ENCODE data around the gene ZNF300.
"Not testable (repeated sequence)": the region's sequence is repeated elsewhere in the genome, so short reads cannot be mapped to it uniquely, and the experiment has no call there.

ZNF300 gene

GRCh38 chr5:150904479-150905311 is at the start of gene ZNF300:
TSS of gene ZNF300 (minus strand) at chr5:150904980. CDS start at chr5:150903155, 1,825 bp downstream.
- DNase-seq (ENCODE audit: low read depth in 2 of 2) = peak; percentile 26 to 52

GRCh38 chr5:150948539-150948938 is 43.8 kb upstream of the ZNF300 start:
- no peak for DNase-seq (ENCODE audit: low read depth in 2 of 2)

- DNase-seq (ENCODE audit: low read depth in 2 of 2) = no peak
Observed at GRCh38 chr5:150946351-150946905, 41.6 kb upstream of the ZNF300 start.

GRCh38 chr5:150945947-150946346 is 41.2 kb upstream of the ZNF300 start:
- no peak for DNase-seq (ENCODE audit: low read depth in 2 of 2)

- no peak for DNase-seq (ENCODE audit: low read depth in 2 of 2)
Observed at GRCh38 chr5:150945486-150945885, 40.7 kb upstream of the ZNF300 start.

GRCh38 chr5:150931368-150931965 is 26.7 kb upstream of the ZNF300 start:
- DNase-seq (ENCODE audit: low read depth in 2 of 2) = no peak

- DNase-seq (ENCODE audit: low read depth in 2 of 2) = no peak
Observed at GRCh38 chr5:150918613-150919012, 13.8 kb upstream of the ZNF300 start.

GRCh38 chr5:150912312-150912814 is 7.6 kb upstream of the ZNF300 start:
- no peak for DNase-seq (ENCODE audit: low read depth in 2 of 2)

GRCh38 chr5:150905312-150905683 is 518 bp upstream of the ZNF300 start:
- DNase-seq (ENCODE audit: low read depth in 2 of 2) = no peak

GRCh38 chr5:150901446-150901845 is 3.3 kb downstream of the ZNF300 start:
- no peak for DNase-seq (ENCODE audit: low read depth in 2 of 2)

GRCh38 chr5:150895431-150896428 is 9.1 kb downstream of the ZNF300 start:
- DNase-seq (ENCODE audit: low read depth in 2 of 2) = no peak

- no peak for DNase-seq (ENCODE audit: low read depth in 2 of 2)
Observed at GRCh38 chr5:150879358-150879757, 25.4 kb downstream of the ZNF300 start.

- DNase-seq (ENCODE audit: low read depth in 2 of 2) = no peak
Observed at GRCh38 chr5:150862070-150862469, 42.7 kb downstream of the ZNF300 start.

GRCh38 chr5:150860246-150860821 is 44.4 kb downstream of the ZNF300 start:
- no peak for DNase-seq (ENCODE audit: low read depth in 2 of 2)

- not testable (repeated sequence) for DNase-seq (ENCODE audit: low read depth in 2 of 2)
Observed at GRCh38 chr5:150856700-150857099, 48.1 kb downstream of the ZNF300 start.

- DNase-seq (ENCODE audit: low read depth in 2 of 2) = no peak
Observed at GRCh38 chr5:150853561-150853960, 51.2 kb downstream of the ZNF300 start.

GRCh38 chr5:150851039-150851438 is 53.7 kb downstream of the ZNF300 start:
- no peak for DNase-seq (ENCODE audit: low read depth in 2 of 2)

GRCh38 chr5:150848271-150848670 is 56.5 kb downstream of the ZNF300 start:
- no peak for DNase-seq (ENCODE audit: low read depth in 2 of 2)

- no peak for DNase-seq (ENCODE audit: low read depth in 2 of 2)
Observed at GRCh38 chr5:150847334-150847695, 57.5 kb downstream of the ZNF300 start.

GRCh38 chr5:150846654-150847333 is 58.0 kb downstream of the ZNF300 start:
- peak; percentile 26 to 45 for DNase-seq (ENCODE audit: low read depth in 2 of 2)

- peak in 1 of 2 donors; percentile 7 for DNase-seq (ENCODE audit: low read depth in 2 of 2)
Observed at GRCh38 chr5:150846308-150846653, 58.5 kb downstream of the ZNF300 start, which contains the start of gene IRGM. TSS of gene IRGM (plus strand) at chr5:150846521. CDS start at chr5:150848124, 1,603 bp downstream.
